ES-I3 (cell line): Measurements from ENCODE around the gene LRP3.

Source experiments
- H3K36me3 ChIP-seq: 2 replicates; pipeline ENCODE4 v1.6.1; 2013; ENCODE audit warnings: mild to moderate bottlenecking, low read length, control low read depth, moderate library complexity; ENCODE audit not compliant: insufficient read depth
- H3K4me1 ChIP-seq: 2 replicates; pipeline ENCODE4 v1.6.1; 2013; ENCODE audit warnings: mild to moderate bottlenecking, control low read depth, low read length; ENCODE audit not compliant: insufficient read depth
- H3K9ac ChIP-seq: 2 replicates; pipeline ENCODE4 v1.6.1; 2013; ENCODE audit warnings: low read depth, mild to moderate bottlenecking, low read length, moderate library complexity
- H3K9me3 ChIP-seq: 2 replicates; pipeline ENCODE4 v1.6.1; 2013; ENCODE audit warnings: mild to moderate bottlenecking, low read length, moderate library complexity; ENCODE audit not compliant: control insufficient read depth, insufficient read depth

The LRP3 gene

GRCh38 chr19:33191501-33191900, 2.6 kb upstream of the LRP3 start:
- H3K9me3 ChIP-seq: no peaks in the 10 kb centered on the region
- H3K9ac ChIP-seq: no peak overlapping the region
- peaks cover 4% of the 10 kb centered on the region; the same call in 1 of the 2 replicates for H3K4me1 ChIP-seq
- no peaks in the 10 kb centered on the region for H3K36me3 ChIP-seq

- 0 out of 2 replicates have a peak, but pooled peaks cover under 1% of the 10 kb centered on the region for H3K4me1 ChIP-seq
- no peaks in the 10 kb centered on the region for H3K36me3 ChIP-seq
- H3K9me3 ChIP-seq: no peaks in the 10 kb centered on the region
- H3K9ac ChIP-seq: no peak overlapping the region
Measured at GRCh38 chr19:33192010-33192409, 2.1 kb upstream of the LRP3 start.

GRCh38 chr19:33193269-33193864, 763 bp upstream of the LRP3 start:
- Histone ChIP-seq H3K36me3 (no peaks in the 10 kb centered on the region), H3K4me1 (no peaks in the 10 kb centered on the region), H3K9ac (peak overlapping the region; percentile 2; the same call in 1 of the 2 replicates), H3K9me3 (no peaks in the 10 kb centered on the region)

GRCh38 chr19:33194532-33194885, 379 bp downstream of the LRP3 start:
- no peaks in the 10 kb centered on the region for H3K36me3 ChIP-seq
- H3K9me3 ChIP-seq: no peaks in the 10 kb centered on the region
- no peaks in the 10 kb centered on the region for H3K4me1 ChIP-seq
- peak overlapping the region; percentile 67; the same call in 1 of the 2 replicates for H3K9ac ChIP-seq

GRCh38 chr19:33194886-33195644, 935 bp downstream of the LRP3 start:
- Histone ChIP-seq H3K9ac (peak overlapping the region; percentile 67), H3K4me1 (no peaks in the 10 kb centered on the region), H3K36me3 (no peaks in the 10 kb centered on the region), H3K9me3 (no peaks in the 10 kb centered on the region)

- H3K4me1 ChIP-seq: no peaks in the 10 kb centered on the region
- no peaks in the 10 kb centered on the region for H3K9me3 ChIP-seq
- H3K9ac ChIP-seq: peak overlapping the region; percentile 67; the same call in 1 of the 2 replicates
- H3K36me3 ChIP-seq: no peaks in the 10 kb centered on the region
Measured at GRCh38 chr19:33195645-33196347, 1.7 kb downstream of the LRP3 start.

- no peaks in the 10 kb centered on the region for H3K36me3 ChIP-seq
- H3K9ac ChIP-seq: no peak overlapping the region
- no peaks in the 10 kb centered on the region for H3K4me1 ChIP-seq
- H3K9me3 ChIP-seq: no peaks in the 10 kb centered on the region
Measured at GRCh38 chr19:33196446-33197193, 2.5 kb downstream of the LRP3 start.

GRCh38 chr19:33197591-33198000, 3.5 kb downstream of the LRP3 start:
- no peak overlapping the region for H3K9ac ChIP-seq
- H3K9me3 ChIP-seq: no peaks in the 10 kb centered on the region
- no peaks in the 10 kb centered on the region for H3K4me1 ChIP-seq
- no peaks in the 10 kb centered on the region for H3K36me3 ChIP-seq

- Histone ChIP-seq H3K9ac (no peak overlapping the region), H3K4me1 (no peaks in the 10 kb centered on the region), H3K36me3 (no peaks in the 10 kb centered on the region), H3K9me3 (no peaks in the 10 kb centered on the region)
Measured at GRCh38 chr19:33198169-33198568, 4.0 kb downstream of the LRP3 start.

GRCh38 chr19:33199441-33200265, 5.5 kb downstream of the LRP3 start:
- H3K36me3 ChIP-seq: no peaks in the 10 kb centered on the region
- H3K4me1 ChIP-seq: no peaks in the 10 kb centered on the region
- no peaks in the 10 kb centered on the region for H3K9me3 ChIP-seq
- no peak overlapping the region for H3K9ac ChIP-seq

GRCh38 chr19:33201473-33201872, 7.3 kb downstream of the LRP3 start:
- H3K36me3 ChIP-seq: no peaks in the 10 kb centered on the region
- H3K9ac ChIP-seq: no peak overlapping the region
- H3K9me3 ChIP-seq: no peaks in the 10 kb centered on the region
- no peaks in the 10 kb centered on the region for H3K4me1 ChIP-seq

GRCh38 chr19:33201886-33202545, 7.9 kb downstream of the LRP3 start:
- H3K4me1 ChIP-seq: no peaks in the 10 kb centered on the region
- H3K9me3 ChIP-seq: no peaks in the 10 kb centered on the region
- H3K9ac ChIP-seq: no peak overlapping the region
- no peaks in the 10 kb centered on the region for H3K36me3 ChIP-seq
